Glutamatergic neuron (in vitro differentiated cells): ENCODE measurements around the gene APP. TPM values are rescaled to one million over a fixed set of nuclear protein-coding genes. Genes with fewer than 3 reads are reported as not detected.

Experiments
- DNase-seq: peaks from one replicate; pipeline ENCODE4 v3.0.0; 2022
- H3K27ac Mint-ChIP-seq: one replicate; pipeline ENCODE4 v1.8.0; 2020; ENCODE audit warnings: mild to moderate bottlenecking, mixed read lengths, inconsistent platforms; ENCODE audit not compliant: unreplicated experiment
- H3K27me3 Mint-ChIP-seq: one replicate; pipeline ENCODE4 v1.8.0; 2020; ENCODE audit warnings: mild to moderate bottlenecking, moderate library complexity, mixed read lengths, inconsistent platforms; ENCODE audit not compliant: unreplicated experiment
- H3K36me3 Mint-ChIP-seq: one replicate; pipeline ENCODE4 v1.8.0; 2020; ENCODE audit warnings: mild to moderate bottlenecking, mixed read lengths, inconsistent platforms; ENCODE audit not compliant: unreplicated experiment
- H3K4me1 Mint-ChIP-seq: one replicate; pipeline ENCODE4 v1.8.0; 2020; ENCODE audit warnings: mild to moderate bottlenecking, low read depth, mixed read lengths, inconsistent platforms; ENCODE audit not compliant: unreplicated experiment
- H3K4me3 Mint-ChIP-seq: one replicate; pipeline ENCODE4 v1.8.0; 2020; ENCODE audit warnings: mild to moderate bottlenecking, mixed read lengths, inconsistent platforms; ENCODE audit not compliant: unreplicated experiment
- H3K9me3 Mint-ChIP-seq: one replicate; pipeline ENCODE4 v1.8.0; 2020; ENCODE audit warnings: mild to moderate bottlenecking, moderate library complexity, mixed read lengths, inconsistent platforms; ENCODE audit not compliant: unreplicated experiment
- long read RNA-seq: library from polyadenylated mRNA; unstranded; transcript quantifications from one replicate; pipeline ENCODE4 v2.0.0, GENCODE V29; 2020; ENCODE audit not compliant: unreplicated experiment
- total RNA-seq: library from RNA; stranded (reverse); fragmentation: NEBNext Ultra II Directional; extraction: Animal tissue kit (Norgen Biotek cat#: 25700); gene quantifications from one replicate; pipeline ENCODE4 v1.2.1, GENCODE V29; 2021; ENCODE audit not compliant: unreplicated experiment
- TF ChIP-seq, protein P1 (sequence below): fragments of 200-600 bp; sonication (generic); IDR thresholded peaks from one replicate; pipeline ENCODE4 v1.5.0; 2021; ENCODE audit not compliant: partially characterized antibody, unreplicated experiment

APP gene
- 735 TPM for total RNA-seq
- long read RNA-seq, partial matches to known transcripts: 15 of 24 reads
- long read RNA-seq, other reads (novel, unspliced or antisense): 4 of 24 reads

DNA sequence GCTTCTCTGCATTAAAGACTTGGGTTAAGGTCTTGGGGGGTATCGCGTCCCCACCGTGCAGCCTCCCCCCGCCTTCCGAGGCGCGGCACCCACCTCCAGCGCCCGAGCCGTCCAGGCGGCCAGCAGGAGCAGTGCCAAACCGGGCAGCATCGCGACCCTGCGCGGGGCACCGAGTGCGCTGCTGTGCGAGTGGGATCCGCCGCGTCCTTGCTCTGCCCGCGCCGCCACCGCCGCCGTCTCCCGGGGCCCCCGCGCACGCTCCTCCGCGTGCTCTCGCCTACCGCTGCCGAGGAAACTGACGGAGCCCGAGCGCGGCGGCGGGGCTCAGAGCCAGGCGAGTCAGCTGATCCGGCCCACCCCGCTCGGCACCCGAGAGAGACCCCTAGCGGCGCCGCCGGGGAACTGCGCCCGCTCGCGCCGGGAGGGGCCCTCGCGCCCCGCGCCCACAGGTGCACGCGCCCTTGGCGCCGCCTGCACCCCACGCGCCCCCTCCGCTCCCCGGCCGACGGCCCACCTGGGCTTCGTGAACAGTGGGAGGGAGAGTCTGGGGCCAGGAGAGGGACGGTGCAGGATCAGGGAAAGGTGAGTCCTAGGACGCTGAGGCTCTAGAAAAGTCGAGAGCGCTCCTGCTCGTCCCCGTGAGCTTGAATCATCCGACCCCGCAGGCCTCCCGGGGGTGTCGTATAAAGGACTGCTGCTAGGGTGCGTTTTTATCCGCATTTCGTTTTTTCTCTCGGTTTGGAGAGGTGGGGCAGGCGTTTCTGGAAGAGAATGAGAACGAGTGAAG is at the start of gene APP:
APP (minus strand) TSS at position 300 of the 787 bp plus-strand sequence; CDS start at position 150, 150 bp downstream.
- peak within 1 kb of the TSS; percentile 98 for H3K27ac Mint-ChIP-seq

DNA sequence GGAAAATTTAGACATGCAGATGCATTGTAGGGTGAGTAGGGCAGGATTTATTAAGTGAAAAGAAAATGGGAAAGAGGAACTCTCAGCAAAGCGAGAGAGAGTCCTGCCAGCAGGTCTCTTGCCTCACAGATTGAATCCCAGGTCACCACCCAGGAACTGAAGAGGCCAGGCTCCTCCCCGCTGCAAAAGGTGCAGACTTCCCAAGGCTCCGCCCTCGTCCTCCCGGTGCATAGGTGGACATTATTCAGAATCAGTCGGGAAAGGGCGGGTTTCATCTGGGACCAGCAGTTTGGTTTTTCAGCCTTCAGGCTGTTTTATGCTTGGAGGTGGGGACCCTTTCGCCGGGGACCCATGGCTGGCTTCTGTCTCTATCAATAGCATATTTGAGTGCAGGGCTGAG is 41.6 kb upstream of the APP start:
- Mint-ChIP-seq H3K27ac (no peak overlapping the region), H3K27me3 (no peaks in the 10 kb centered on the region), H3K9me3 (no peaks in the 10 kb centered on the region), H3K4me1 (peaks cover 2% of the 10 kb centered on the region), H3K36me3 (peaks cover 3% of the 10 kb centered on the region), H3K4me3 (no peak overlapping the region)
- DNase-seq: no peak
- TF ChIP-seq, protein P1, sequence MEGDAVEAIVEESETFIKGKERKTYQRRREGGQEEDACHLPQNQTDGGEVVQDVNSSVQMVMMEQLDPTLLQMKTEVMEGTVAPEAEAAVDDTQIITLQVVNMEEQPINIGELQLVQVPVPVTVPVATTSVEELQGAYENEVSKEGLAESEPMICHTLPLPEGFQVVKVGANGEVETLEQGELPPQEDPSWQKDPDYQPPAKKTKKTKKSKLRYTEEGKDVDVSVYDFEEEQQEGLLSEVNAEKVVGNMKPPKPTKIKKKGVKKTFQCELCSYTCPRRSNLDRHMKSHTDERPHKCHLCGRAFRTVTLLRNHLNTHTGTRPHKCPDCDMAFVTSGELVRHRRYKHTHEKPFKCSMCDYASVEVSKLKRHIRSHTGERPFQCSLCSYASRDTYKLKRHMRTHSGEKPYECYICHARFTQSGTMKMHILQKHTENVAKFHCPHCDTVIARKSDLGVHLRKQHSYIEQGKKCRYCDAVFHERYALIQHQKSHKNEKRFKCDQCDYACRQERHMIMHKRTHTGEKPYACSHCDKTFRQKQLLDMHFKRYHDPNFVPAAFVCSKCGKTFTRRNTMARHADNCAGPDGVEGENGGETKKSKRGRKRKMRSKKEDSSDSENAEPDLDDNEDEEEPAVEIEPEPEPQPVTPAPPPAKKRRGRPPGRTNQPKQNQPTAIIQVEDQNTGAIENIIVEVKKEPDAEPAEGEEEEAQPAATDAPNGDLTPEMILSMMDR: no peak

More for the DNA sequence above, at the start of gene APP:
- peak; percentile 90 for DNase-seq
- Mint-ChIP-seq H3K36me3 (no peaks in the 10 kb centered on the region), H3K4me3 (peak within 1 kb of the TSS; percentile 94), H3K4me1 (peaks cover 22% of the 10 kb centered on the region), H3K27me3 (peaks cover 23% of the 10 kb centered on the region), H3K9me3 (peaks cover 22% of the 10 kb centered on the region)
- TF ChIP-seq, protein P1: peak; percentile 99

DNA sequence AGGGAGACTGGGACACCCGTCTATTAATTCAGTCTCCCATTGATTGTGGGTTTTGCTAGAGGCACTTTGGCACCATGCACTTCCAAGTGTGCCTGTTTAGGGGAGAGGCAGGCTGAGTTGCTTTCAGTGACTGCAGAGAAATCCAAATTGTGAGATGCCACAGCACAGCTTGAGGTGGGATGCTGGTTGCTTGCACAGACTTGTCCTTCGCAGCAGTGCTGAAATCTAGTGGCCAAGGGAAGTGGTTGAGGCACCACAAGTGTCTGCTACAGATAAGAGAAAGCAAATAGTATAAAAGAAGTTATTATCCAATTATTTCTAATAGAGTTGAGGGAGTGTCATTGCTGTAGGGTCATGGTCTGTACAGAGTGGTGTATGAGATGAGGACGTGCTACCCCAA is 40.0 kb upstream of the APP start:
- no peak for DNase-seq
- Mint-ChIP-seq H3K4me3 (no peak overlapping the region), H3K36me3 (no peaks in the 10 kb centered on the region), H3K4me1 (peaks cover 2% of the 10 kb centered on the region), H3K27me3 (no peaks in the 10 kb centered on the region), H3K9me3 (no peaks in the 10 kb centered on the region), H3K27ac (no peak overlapping the region)
- TF ChIP-seq, protein P1: no peak

DNA sequence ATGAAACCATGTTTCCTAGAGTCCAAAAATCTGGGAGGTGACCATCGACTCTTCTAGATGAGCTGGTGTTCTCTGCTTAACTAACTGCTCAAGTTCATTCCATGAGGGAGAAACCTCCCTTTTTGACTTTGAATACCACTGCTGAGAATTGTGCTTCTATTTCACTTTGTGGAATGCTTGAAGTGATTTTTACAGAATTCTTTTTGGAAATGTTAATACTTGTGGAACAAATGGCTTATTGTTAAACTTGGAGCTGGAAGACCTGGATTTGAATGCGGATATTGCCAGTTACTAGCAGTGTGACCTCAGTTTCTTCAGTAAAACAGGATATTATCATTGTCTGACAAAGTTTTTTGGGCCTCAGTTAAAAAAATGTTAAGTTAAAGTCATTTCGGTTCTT is 36.5 kb upstream of the APP start:
- no peaks in the 10 kb centered on the region for H3K9me3 Mint-ChIP-seq
- DNase-seq: no peak
- no peaks in the 10 kb centered on the region for H3K27me3 Mint-ChIP-seq
- H3K36me3 Mint-ChIP-seq: no peaks in the 10 kb centered on the region
- TF ChIP-seq, protein P1: no peak
- peaks cover 2% of the 10 kb centered on the region for H3K4me1 Mint-ChIP-seq
- H3K4me3 Mint-ChIP-seq: no peak overlapping the region
- H3K27ac Mint-ChIP-seq: no peak overlapping the region

DNA sequence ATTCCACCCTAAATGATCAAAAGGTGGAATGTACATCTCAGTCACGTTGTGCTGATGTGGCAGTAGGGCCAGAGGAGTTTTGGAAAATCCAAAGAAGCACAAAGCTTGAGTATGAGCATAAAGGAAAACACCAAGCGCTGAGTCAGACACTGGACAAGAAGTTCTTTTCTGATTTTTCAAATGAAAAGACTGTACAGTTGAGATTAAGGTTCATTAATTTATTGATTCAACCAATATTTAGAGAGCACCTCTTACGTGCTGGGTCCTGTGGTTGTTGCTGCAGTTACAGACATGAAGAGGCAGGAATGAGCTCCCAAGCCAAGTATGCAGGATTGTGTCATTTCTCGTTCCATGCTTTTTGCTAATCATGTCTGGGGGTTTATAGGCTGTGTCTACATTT is 28.9 kb upstream of the APP start:
- TF ChIP-seq, protein P1: no peak
- Mint-ChIP-seq H3K4me3 (no peak overlapping the region), H3K36me3 (no peaks in the 10 kb centered on the region), H3K27ac (no peak overlapping the region), H3K27me3 (peaks cover 3% of the 10 kb centered on the region), H3K9me3 (peaks cover 2% of the 10 kb centered on the region), H3K4me1 (peaks cover 9% of the 10 kb centered on the region)
- no peak for DNase-seq
